ENCODE data around the gene PNO1.

PNO1 gene

DNA sequence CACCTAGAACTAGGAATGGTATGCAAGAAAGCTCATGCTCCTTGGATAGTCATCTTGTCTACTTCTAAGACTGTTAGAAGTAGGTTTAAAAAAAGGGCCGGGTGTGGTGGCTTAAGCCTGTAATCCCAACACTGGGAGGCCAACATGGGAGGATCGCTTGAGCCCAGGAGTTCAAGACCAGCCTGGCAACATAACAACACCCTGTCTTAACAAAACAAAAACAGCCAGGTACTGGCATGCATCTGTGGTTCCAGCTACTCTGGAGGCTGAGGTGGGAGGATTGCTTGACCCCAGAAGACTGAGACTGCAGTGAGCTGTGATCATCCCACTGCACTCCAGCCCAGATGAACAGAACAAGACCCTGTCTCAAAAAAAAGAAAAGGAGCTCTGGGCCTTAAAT is 19.9 kb downstream of the PNO1 start:
- Histone ChIP-seq H3K4me1 (ENCODE audit: control insufficient read depth, insufficient read depth, low read length, unreplicated experiment) (no peaks in the 10 kb centered on the region), H2AFZ (ENCODE audit: low read length, unreplicated experiment) (no peak overlapping the region), H3K27ac (ENCODE audit: low read depth, low read length) (no peak overlapping the region), H3K79me2 (ENCODE audit: control insufficient read depth, insufficient read depth, low read length, unreplicated experiment) (peaks cover 3% of the 10 kb centered on the region), H3K36me3 (ENCODE audit: insufficient read depth, low read length) (peaks cover 5% of the 10 kb centered on the region; the same call in 1 of the 2 replicates), H3K27me3 (ENCODE audit: insufficient read depth, low read length) (no peaks in the 10 kb centered on the region), H3K4me3 (ENCODE audit: low read depth, low read length) (no peak overlapping the region)

GRCh38 chr2:68178432-68178831 is 20.7 kb downstream of the PNO1 start:
- peaks cover 5% of the 10 kb centered on the region for H3K36me3 ChIP-seq (ENCODE audit: insufficient read depth, low read length)
- H3K79me2 ChIP-seq (ENCODE audit: control insufficient read depth, insufficient read depth, low read length, unreplicated experiment), result peaks cover 4% of the 10 kb centered on the region
- H3K27me3 ChIP-seq (ENCODE audit: insufficient read depth, low read length), result no peaks in the 10 kb centered on the region
- H2AFZ ChIP-seq (ENCODE audit: low read length, unreplicated experiment), result no peak overlapping the region
- H3K27ac ChIP-seq (ENCODE audit: low read depth, low read length), result no peak overlapping the region
- H3K4me3 ChIP-seq (ENCODE audit: low read depth, low read length), result no peak overlapping the region
- no peaks in the 10 kb centered on the region for H3K4me1 ChIP-seq (ENCODE audit: control insufficient read depth, insufficient read depth, low read length, unreplicated experiment)

GRCh38 chr2:68178954-68179627 is 21.4 kb downstream of the PNO1 start:
- no peak overlapping the region for H3K27ac ChIP-seq (ENCODE audit: low read depth, low read length)

GRCh38 chr2:68182902-68183301 is 25.2 kb downstream of the PNO1 start:
- no peaks in the 10 kb centered on the region for H3K27me3 ChIP-seq (ENCODE audit: insufficient read depth, low read length)
- H3K4me3 ChIP-seq (ENCODE audit: low read depth, low read length), result no peak overlapping the region
- H3K4me1 ChIP-seq (ENCODE audit: control insufficient read depth, insufficient read depth, low read length, unreplicated experiment), result no peaks in the 10 kb centered on the region
- H3K79me2 ChIP-seq (ENCODE audit: control insufficient read depth, insufficient read depth, low read length, unreplicated experiment), result peaks cover 30% of the 10 kb centered on the region
- H3K36me3 ChIP-seq (ENCODE audit: insufficient read depth, low read length), result peaks cover 10% of the 10 kb centered on the region
- H2AFZ ChIP-seq (ENCODE audit: low read length, unreplicated experiment), result no peak overlapping the region
- H3K27ac ChIP-seq (ENCODE audit: low read depth, low read length), result no peak overlapping the region

More at GRCh38 chr2:68178954-68179627, 21.4 kb downstream of the PNO1 start:
- no peak overlapping the region for H2AFZ ChIP-seq (ENCODE audit: low read length, unreplicated experiment)
- H3K4me3 ChIP-seq (ENCODE audit: low read depth, low read length), result no peak overlapping the region
- no peaks in the 10 kb centered on the region for H3K27me3 ChIP-seq (ENCODE audit: insufficient read depth, low read length)
- H3K36me3 ChIP-seq (ENCODE audit: insufficient read depth, low read length), result peaks cover 8% of the 10 kb centered on the region
- H3K4me1 ChIP-seq (ENCODE audit: control insufficient read depth, insufficient read depth, low read length, unreplicated experiment), result no peaks in the 10 kb centered on the region
- H3K79me2 ChIP-seq (ENCODE audit: control insufficient read depth, insufficient read depth, low read length, unreplicated experiment), result peaks cover 8% of the 10 kb centered on the region

DNA sequence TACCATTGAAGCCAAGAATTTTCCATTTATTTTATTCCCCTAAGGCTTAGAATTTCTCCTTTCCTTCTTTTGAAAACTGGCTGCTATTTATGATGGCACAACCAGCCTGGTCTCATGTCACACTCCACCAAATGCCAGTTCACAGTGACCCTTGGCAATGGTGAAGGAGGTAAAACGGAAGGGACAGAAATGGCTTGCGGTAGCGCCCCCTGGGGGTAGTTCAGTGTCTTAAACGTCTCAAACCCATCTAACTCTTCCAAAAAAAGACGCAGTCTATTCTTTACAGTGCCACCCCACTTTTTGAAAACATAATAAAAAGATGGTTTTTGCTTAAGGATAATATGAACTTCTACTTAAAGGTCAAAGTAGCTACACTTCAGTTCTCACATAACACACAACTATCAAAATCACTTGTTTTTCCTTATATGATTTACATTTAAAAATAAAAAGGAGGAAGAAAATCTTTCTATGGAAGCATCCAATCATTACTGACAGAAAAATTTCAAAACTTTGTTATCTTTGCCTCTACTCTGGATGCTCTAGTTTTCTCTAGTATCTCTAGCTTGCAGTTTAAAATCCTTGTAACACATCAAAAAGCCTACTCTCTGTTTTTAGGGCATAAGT is 28.0 kb downstream of the PNO1 start:
- Histone ChIP-seq H3K4me1 (ENCODE audit: control insufficient read depth, insufficient read depth, low read length, unreplicated experiment) (peaks cover 4% of the 10 kb centered on the region), H2AFZ (ENCODE audit: low read length, unreplicated experiment) (no peak overlapping the region), H3K27ac (ENCODE audit: low read depth, low read length) (no peak overlapping the region), H3K79me2 (ENCODE audit: control insufficient read depth, insufficient read depth, low read length, unreplicated experiment) (peaks cover 51% of the 10 kb centered on the region), H3K36me3 (ENCODE audit: insufficient read depth, low read length) (peaks cover 10% of the 10 kb centered on the region), H3K27me3 (ENCODE audit: insufficient read depth, low read length) (no peaks in the 10 kb centered on the region), H3K4me3 (ENCODE audit: low read depth, low read length) (no peak overlapping the region)

DNA sequence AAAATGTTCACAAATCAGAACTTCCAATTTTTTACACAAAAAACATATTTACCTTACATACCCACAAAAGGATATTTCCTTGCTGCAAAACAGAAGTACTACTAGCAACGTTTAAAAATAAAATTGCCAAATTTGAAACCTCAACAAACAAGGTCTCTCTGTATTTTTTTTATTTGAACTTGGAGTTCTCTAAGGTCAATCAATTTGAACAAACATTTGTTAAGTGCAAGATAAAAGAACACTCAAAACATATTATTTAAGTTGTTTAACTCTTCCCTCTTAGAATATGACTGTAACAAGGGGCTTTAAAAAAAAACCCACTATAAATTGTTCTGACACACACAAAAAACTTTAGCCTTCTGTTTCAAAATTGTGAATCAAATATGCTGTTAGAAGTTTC is 29.6 kb downstream of the PNO1 start:
- Histone ChIP-seq H2AFZ (ENCODE audit: low read length, unreplicated experiment) (no peak overlapping the region), H3K27me3 (ENCODE audit: insufficient read depth, low read length) (no peaks in the 10 kb centered on the region), H3K36me3 (ENCODE audit: insufficient read depth, low read length) (peaks cover 10% of the 10 kb centered on the region), H3K4me3 (ENCODE audit: low read depth, low read length) (no peak overlapping the region), H3K27ac (ENCODE audit: low read depth, low read length) (no peak overlapping the region), H3K79me2 (ENCODE audit: control insufficient read depth, insufficient read depth, low read length, unreplicated experiment) (peaks cover 64% of the 10 kb centered on the region), H3K4me1 (ENCODE audit: control insufficient read depth, insufficient read depth, low read length, unreplicated experiment) (peaks cover 16% of the 10 kb centered on the region)

DNA sequence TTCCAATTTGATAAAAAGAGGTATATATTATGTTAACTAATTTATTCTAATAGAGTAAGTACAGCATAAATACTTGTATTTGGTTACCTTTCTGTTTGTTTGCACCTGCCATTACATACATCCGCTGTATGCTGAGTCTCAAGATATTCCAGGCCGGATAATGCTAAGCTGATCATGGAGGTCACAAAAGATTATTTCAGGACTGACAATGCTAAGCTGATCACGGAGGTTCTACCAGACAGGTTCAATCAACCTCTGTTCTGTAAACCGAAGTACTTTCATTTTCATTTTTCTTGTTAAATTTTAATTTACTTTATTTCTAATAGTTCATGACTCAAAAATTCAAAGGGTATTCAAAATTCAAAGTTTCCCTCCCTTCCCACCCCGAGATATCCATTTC is 31.1 kb downstream of the PNO1 start:
- Histone ChIP-seq H3K27me3 (ENCODE audit: insufficient read depth, low read length) (no peaks in the 10 kb centered on the region), H3K36me3 (ENCODE audit: insufficient read depth, low read length) (peaks cover 7% of the 10 kb centered on the region), H3K4me3 (ENCODE audit: low read depth, low read length) (no peak overlapping the region), H2AFZ (ENCODE audit: low read length, unreplicated experiment) (no peak overlapping the region), H3K79me2 (ENCODE audit: control insufficient read depth, insufficient read depth, low read length, unreplicated experiment) (peaks cover 74% of the 10 kb centered on the region), H3K4me1 (ENCODE audit: control insufficient read depth, insufficient read depth, low read length, unreplicated experiment) (peaks cover 28% of the 10 kb centered on the region), H3K27ac (ENCODE audit: low read depth, low read length) (no peak overlapping the region)

DNA sequence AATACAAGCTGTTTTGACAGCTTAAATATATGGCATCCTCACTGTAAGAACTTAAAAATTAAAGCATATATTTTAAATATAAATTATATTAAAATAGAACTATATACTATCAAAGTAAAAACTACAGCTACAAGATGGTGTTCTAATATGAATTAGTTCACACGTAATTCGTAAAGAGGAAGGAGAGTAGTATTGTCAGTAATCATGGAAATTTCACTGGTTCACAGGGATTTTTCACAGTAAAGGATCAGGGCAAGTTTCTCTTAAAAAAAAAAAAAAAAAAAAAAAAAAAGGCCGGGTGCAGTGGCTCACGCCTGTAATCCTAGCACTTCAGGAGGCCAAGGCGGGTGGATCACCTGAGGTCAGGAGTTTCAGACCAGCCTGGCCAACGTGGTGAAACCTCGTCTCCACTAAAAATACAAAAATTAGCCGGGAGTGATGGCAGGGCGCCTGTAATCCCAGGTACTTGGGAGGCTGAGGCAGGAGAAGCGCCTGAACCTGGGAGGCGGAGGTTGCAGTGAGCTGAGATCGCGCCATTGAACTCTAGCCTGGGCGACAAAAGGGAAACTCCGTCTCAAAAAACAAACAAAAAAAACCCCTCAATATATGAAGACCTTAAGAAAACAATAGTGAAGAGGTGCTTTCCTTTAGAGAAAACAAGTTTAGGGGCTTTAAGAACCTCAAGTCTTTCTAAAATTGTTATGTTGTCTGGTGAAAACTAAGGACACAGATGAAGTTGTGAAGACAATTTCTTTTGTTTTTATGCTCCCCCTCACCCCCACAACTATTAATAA is 32.5 kb downstream of the PNO1 start:
- no peaks in the 10 kb centered on the region for H3K27me3 ChIP-seq (ENCODE audit: insufficient read depth, low read length)
- peaks cover 7% of the 10 kb centered on the region for H3K36me3 ChIP-seq (ENCODE audit: insufficient read depth, low read length)
- H3K4me3 ChIP-seq (ENCODE audit: low read depth, low read length), result no peak overlapping the region
- H3K27ac ChIP-seq (ENCODE audit: low read depth, low read length), result peak overlapping the region; percentile 67
- H2AFZ ChIP-seq (ENCODE audit: low read length, unreplicated experiment), result no peak overlapping the region
- H3K79me2 ChIP-seq (ENCODE audit: control insufficient read depth, insufficient read depth, low read length, unreplicated experiment), result peaks cover 83% of the 10 kb centered on the region
- H3K4me1 ChIP-seq (ENCODE audit: control insufficient read depth, insufficient read depth, low read length, unreplicated experiment), result peaks cover 40% of the 10 kb centered on the region

DNA sequence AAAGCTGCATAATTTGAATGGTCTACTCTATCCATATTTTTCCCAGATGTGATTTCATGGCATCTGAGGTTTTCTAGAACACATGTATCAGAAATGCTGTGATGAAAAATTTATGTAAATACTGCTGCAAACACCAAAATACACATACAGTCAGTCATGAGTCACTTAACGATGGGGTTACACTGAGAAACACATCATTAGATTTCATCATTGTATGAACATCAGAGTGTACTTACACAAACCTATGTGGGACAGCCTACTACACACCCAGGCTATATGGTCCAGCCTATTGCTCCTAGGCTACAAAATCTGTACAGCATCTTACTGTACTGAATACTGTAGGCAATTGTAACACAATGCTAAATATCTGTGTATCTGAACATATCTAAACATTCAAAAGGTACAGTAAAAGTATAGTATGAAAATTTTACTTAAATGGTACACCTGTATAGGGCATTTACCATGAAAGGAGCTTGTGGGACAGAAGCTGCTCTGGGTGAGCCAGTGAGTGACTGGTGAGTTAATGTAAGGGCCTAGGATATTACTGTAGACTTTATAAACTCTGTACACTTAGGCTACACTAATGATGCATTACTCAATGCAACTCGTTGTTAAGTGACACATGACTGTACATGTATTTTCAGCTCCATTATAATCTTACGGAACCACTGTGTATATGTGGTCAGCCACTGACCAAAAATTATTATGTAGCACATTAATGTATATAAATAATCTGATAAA is 33.5 kb downstream of the PNO1 start:
- Histone ChIP-seq H3K27me3 (ENCODE audit: insufficient read depth, low read length) (no peaks in the 10 kb centered on the region), H3K4me3 (ENCODE audit: low read depth, low read length) (no peak overlapping the region), H3K79me2 (ENCODE audit: control insufficient read depth, insufficient read depth, low read length, unreplicated experiment) (peaks cover 87% of the 10 kb centered on the region), H3K4me1 (ENCODE audit: control insufficient read depth, insufficient read depth, low read length, unreplicated experiment) (peaks cover 50% of the 10 kb centered on the region), H2AFZ (ENCODE audit: low read length, unreplicated experiment) (no peak overlapping the region), H3K27ac (ENCODE audit: low read depth, low read length) (peak overlapping the region; percentile 67), H3K36me3 (ENCODE audit: insufficient read depth, low read length) (peaks cover 3% of the 10 kb centered on the region)

- Histone ChIP-seq H3K27ac (ENCODE audit: low read depth, low read length) (peak overlapping the region; percentile 80), H3K4me1 (ENCODE audit: control insufficient read depth, insufficient read depth, low read length, unreplicated experiment) (peaks cover 54% of the 10 kb centered on the region), H3K36me3 (ENCODE audit: insufficient read depth, low read length) (no peaks in the 10 kb centered on the region), H2AFZ (ENCODE audit: low read length, unreplicated experiment) (no peak overlapping the region), H3K79me2 (ENCODE audit: control insufficient read depth, insufficient read depth, low read length, unreplicated experiment) (peaks cover 86% of the 10 kb centered on the region), H3K27me3 (ENCODE audit: insufficient read depth, low read length) (no peaks in the 10 kb centered on the region), H3K4me3 (ENCODE audit: low read depth, low read length) (peak overlapping the region; percentile 45)
These were observed 35.5 kb downstream of the PNO1 start for GRCh38 chr2:68193144-68193543.

Data from ACC112 (cell line).